HG02623 (cell line): ENCODE data around the gene VAMP1.
A peak's percentile ranks its signal among the peaks of the same experiment; 100 is the strongest.
"Not testable (repeated sequence)": the region's sequence is repeated elsewhere in the genome, so short reads cannot be mapped to it uniquely, and the experiment has no call there.

Experiments
- ATAC-seq: cut with Tn5 transposase; IDR thresholded peaks from one replicate; pipeline ENCODE4 v1.9.1; 2021; ENCODE audit warnings: moderate library complexity; ENCODE audit not compliant: unreplicated experiment

The VAMP1 gene

DNA sequence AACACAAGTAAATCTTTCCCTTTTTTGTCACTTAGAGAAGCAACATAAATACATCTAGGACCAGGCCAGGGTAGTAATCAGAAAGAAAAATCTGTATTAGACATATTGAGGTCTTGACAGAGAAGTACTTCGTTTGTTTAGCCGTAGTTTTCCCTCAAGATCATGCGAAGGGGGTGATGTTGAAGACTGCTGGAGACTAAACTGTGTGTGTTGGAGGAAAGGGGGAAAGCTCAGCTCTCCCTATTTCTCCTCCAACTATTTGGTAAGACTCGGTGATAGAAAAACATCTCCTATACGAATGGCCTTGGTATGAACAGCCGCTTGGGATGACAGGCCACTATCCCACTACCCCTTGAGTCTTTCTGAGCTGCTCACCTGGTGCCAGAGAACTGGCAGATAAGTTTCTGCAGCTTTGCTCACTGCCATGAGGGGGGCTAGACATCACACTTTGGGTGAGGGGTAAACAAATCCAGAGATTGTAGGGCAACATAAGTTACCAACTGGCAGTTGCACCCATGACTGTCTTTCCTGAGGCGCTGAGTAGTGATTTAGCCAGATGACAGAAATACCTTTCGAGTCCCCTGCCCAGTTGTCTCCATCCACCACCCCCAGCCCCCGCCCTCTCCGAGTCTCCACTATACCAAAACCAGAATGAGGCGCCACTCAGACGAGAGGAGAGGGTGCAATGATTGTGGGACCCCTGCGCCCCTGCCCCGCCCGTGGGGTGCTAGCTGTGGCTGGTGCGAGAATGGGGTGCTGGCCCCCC lies 685 bp downstream of the VAMP1 start:
- ATAC-seq = no peak

DNA sequence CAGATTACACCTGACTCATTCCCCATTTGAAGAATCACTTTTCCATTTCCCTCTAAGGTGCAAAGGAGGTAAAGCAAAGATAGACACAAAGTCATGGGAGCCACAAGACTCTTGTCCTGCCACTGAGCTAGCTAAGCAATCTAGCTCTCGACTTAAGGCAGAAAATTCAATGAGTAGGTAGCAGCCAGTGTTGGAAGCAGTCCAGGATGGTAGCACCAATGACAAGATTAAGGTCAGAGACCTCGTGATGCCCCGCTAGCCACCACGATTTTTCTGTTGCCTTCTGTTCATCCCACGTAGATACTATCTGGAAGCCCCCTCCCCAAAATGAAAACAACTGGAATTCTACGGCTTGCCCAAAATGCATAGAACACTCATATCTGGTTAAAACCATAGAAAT lies 1.4 kb downstream of the VAMP1 start:
- ATAC-seq = no peak

DNA sequence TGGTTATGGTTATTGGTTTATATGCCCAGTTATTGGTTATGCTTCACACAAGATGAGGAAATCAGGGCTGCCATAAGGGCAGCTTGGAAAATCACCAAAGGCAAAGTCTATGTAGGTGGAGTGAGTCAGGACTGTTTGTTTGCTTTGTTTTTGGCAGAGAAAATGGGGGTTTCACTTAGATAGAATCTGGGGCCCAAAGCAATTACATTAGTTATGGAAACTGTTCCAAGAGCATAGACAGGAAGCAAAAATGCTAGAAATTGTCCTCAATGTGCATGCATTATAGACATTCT lies 2.2 kb downstream of the VAMP1 start:
- ATAC-seq = no peak

DNA sequence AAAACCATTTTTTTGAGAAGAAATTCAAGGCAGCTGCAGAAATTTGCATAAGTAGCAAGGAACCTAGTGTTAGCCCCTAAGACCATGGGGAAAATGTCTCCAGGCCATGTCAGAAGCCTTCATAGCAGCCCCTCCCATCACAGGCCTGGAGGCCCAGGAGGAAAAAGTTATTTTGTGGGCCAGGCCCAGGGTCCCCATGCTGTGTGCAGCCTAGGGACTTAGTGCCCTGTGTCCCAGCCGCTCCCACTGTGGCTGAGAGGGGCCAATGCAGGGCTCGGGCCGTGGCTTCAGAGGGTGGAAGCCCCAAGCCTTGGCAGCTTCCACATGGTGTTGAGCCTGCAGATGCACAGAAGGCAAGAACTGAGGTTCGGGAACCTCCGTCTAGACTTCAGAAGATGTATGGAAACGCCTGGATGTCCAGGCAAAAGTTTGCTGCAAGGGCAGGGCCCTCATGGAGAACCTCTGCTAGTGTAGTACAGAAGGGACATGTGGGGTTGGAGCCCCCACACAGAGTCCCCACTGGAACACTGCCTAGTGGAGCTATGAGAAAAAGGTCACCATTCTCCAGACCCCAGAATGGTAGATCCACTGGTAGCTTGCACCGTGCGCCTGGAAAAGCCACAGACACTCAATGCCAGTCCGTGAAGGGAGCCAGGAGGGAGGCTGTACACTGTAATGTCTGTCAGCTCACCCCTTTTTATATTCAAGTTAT lies 2.8 kb downstream of the VAMP1 start:
- ATAC-seq = not testable (repeated sequence)

DNA sequence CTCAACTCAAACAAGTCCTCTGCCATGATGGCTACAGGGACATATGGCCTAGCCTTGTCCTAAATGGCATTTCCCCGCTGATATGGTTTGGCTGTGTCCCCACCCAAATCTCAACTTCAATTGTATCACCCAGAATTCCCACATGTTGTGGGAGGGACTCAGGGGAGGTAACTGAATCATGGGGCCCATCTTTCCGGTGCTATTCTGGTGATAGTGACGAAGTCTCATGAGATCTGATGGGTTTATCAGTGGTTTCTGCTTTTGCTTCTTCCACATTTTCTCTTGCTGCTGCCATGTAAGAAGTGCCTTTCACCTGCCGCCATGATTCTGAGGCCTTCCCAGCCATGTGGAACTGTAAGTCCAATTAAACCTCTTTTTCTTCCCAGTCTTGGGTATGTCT lies 3.7 kb downstream of the VAMP1 start:
- not testable (repeated sequence) for ATAC-seq

DNA sequence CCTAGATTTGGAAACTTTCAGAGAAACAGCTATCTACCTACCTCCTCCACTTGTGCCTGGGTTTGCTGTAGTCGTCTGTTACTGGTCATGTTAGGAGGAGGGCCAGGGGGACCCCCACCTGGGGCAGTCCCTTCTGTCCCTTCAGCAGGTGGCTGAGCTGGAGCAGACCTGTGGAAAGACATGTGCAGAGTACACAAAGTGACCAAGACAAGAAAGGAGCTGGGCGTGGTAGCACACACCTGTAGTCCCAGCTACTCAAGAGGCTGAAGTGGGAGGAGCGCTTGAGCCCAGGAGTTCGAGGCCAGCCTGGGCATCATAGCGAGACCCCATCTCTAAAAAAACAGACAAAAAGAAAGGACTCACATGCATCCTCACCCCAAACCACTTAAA lies 4.3 kb downstream of the VAMP1 start:
- ATAC-seq = no peak

DNA sequence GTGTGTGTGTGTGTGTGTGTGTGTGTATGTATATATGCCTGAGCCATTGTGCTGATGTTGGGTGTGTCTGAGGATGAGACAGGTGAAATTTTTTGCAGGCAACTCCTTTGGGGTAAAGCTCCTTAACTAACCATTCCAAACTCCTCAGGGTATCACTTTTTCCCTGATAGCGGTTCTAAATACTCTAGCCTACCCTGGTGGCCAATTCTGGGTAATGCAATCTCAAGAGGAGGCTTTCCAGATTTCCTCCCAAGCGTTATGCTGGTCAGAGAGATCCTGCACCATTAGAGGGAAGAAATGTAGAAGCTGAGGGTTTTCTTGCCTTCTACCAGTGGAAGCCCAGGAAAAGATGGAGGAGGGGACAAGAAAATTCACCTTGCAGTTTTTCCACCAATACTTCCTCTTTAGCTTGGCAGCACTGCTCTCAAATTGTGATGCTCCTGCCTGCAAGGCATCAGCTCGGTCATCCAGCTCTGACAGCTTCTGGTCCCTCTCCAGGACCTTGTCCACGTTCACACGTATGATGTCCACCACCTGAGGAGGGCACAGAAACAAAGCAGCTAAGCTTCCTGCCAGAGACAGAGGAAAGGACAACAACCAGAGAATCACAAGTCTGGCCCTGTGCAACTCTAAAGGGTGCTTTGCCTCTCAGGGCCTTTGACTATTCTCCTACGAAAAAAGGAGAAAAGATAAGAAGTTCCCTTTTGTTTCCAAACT lies 4.9 kb downstream of the VAMP1 start:
- ATAC-seq = no peak

DNA sequence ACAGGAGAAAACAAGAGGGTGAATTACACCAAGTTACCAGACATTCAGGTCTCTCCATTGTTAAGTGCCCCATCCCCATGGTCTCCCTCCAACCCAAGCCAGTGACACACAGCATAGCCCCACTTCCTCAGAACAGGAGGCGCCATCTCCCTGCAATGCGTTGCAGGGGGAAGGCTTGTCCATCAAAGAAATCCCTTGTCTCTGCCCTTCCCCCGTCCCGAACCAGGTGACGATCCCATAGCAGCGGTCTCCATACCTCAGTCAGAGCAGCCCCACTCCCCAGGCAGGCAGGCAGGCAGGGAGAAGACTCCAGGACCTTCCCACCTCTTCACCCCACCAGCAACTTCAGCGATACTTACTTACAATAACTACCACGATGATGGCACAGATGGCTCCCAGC lies 5.9 kb downstream of the VAMP1 start:
- no peak for ATAC-seq

DNA sequence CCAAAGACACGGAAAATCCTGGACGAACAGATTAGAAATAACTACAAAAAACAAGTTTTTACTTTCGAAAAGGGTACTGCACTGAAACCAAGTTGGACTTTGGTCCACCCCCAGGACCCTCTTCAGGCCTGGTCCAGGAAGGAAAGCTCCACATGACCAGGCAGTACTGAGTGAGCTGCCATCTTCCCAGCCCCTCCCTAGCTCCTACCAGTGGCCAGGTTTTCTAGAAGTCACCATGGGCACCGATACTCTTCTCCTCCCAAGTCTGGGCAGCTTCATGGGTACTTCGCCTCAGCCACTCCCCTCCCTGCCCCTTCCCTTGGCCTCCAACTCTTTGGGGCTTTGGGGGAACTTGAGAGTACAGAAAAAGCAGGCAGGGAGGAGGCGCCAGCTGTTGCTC lies 6.6 kb downstream of the VAMP1 start:
- ATAC-seq = no peak

DNA sequence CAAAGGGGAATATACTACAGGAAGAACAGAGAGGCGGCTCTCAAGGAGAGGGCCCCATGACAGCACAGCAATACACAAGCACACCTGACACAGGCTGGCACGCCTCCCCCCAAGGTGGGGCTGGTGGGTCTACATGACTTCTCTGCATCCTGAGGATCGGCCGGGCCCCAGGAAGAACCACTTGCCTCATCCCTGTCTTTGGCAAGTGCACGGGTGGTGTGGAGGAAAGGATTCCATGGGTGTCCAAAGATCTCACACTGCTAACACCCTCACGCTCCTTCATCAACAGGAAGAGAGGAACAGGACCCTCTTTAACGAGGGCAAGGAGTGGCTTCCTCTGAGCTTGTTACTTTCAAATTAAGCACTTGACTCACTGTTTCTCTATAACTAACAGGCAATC lies 7.3 kb downstream of the VAMP1 start:
- ATAC-seq = no peak

DNA sequence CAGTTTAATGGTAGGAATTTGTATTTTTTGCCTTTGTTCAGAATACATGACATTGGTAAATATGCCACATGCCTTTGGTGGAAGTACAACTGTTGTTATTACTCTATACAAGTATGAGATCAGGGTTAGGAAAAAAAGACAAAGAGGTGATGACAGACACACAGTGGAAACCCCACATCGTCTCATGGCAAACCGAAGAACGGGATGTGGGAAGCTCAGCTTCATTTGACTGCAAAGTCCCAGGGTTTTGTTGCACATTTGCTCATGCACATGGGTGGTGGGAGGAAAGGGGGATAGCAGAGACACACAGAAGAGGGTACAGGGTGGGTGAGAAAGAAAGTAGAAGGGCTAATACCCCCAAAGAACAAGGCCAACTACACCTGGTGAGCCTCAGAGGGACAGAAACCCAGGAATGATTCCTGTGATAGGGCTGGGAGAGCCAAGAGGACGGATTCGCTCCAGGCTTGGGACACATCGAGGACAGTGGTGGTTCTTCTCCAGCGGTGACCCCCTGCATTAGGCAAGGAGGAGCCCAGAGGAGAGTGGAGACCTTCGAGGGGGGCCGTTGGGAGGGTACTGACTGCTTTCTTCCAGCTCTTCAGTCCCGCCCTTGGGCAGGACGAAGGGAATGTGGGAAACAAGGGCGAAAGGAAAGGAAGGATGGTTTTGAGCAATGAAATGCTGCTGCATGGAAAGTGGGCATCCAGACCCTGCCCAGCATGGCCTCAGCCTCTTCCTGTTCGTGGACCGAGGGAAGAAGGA lies 8.1 kb downstream of the VAMP1 start:
- ATAC-seq = no peak

DNA sequence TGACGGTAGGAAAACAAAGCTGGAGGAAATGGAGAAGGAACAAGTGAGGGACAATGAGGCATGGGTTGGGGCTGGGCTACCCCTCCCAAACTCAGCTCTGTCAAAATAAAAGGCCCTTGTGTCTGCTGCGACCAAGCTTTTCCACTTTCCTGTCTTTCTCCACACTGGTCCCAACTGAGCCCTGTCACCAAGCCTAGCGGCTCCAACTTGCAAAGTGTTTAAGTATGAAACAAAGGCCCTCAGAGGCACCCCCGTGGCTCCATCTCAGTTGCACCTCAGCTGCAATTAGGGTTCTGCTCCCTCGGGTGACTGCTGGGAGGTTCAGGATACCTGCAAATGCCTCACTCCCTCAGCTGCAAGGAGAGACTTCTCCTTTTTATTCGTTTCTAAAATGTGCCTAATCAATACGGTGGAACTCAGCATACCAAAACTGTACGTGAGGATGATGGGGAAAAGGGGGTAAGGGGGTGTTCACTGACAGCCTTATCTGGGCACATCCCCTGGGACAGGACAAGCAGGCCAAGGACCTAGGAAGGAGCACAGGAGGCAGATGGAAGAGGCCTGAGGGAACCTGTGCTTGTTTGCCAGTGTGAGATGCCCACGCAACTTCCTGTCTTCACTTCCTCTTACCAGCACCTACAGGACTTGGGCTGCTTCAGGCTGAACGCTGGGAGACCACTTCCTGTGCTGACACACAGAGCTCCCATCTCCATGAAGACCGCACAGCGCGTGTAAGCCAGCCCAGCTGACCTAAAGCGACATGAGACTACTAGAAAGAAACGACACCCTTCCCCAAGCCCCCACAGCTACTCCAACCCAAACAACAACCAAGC lies 8.9 kb downstream of the VAMP1 start:
- ATAC-seq = peak; percentile 85

DNA sequence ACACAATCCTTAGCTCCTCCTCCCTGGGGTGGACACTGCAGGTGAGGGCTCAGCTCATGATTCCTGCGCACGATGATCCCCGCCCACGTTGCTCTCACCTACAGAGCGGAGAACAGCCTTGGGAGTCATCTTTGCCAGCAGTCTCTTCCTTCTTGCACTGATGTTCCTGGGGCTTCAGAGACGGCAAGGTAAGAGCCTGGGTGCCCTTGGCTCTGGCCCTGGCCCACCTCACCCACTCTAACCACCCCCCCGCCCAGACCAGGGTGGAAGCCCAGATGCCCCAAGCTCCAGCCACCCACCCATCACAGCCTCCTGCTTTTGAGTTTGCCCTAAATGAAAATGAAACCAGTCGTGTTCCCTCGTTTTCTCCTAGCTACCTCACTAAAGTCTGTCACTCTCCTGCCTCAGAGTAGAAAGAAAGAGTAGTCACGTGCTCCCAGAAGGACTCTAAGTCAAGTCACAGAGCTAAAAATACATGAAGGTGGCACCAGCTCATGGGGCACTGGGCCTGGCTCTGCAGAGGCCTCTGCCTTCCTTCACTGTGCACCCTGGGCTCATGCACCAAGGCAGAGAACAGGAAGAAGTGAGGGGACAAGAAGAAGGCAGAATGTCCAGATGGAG lies 9.6 kb downstream of the VAMP1 start:
- ATAC-seq = no peak

DNA sequence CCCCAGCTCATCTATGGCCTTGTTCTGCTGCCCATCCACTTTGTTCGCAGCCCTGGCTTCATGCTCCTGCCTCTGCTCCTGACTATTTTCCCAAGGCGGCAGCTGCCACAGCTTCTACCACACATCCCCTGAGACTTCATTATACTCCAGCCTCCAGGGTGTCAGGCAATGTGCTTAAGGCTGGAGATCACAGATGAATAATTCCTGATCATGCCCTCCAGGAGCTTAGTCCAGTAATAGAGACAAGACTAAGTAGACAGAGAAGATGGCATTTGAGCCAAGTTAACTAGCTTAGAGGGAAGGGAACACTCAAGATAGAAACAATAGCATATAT lies 11.5 kb downstream of the VAMP1 start:
- ATAC-seq = no peak

DNA sequence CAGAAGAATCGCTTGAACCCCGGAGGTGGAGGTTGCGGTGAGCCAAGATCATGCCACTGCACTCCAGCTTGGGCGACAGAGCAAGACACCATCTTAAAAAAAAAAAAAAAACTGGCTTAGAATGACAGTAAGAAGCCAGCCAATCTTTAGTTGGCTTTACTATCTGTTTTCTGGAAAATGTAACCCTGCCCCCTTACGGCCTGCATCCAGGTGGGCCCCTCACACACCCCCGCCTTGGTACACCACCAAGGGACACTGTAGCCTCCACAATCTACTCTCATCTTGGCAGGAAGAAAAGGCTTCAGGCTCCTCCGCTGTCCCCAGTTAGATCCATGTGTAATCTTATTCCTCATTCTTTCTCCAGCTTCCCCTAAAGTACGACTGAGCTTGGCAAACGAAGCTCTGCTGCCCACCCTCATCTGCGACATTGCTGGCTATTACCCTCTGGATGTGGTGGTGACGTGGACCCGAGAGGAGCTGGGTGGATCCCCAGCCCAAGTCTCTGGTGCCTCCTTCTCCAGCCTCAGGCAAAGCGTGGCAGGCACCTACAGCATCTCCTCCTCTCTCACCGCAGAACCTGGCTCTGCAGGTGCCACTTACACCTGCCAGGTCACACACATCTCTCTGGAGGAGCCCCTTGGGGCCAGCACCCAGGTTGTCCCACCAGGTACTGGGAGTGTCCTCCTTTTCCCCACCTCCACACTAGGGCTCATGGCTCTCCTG lies 12.0 kb downstream of the VAMP1 start:
- no peak for ATAC-seq

DNA sequence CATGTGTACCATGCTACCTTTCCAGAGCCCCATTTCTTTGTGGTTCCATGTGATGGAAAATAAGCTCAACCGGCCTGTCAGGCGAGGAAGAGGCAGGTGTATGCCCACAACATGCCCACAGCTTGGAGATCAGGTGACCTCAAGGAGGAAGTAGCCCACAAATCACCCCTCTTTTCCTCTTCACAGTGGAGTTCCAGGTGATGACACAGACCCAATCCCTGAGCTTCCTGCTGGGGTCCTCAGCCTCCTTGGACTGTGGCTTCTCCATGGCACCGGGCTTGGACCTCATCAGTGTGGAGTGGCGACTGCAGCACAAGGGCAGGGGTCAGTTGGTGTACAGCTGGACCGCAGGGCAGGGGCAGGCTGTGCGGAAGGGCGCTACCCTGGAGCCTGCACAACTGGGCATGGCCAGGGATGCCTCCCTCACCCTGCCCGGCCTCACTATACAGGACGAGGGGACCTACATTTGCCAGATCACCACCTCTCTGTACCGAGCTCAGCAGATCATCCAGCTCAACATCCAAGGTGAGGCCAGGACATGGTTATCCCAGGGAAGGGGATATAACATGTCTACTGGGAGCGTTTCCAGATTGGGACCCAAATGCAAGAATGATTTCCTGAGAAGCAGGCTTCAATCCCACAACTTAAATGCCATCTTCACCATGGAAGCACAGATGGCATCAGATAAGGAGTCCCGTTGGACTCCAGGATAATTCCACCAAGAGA lies 13.1 kb downstream of the VAMP1 start:
- no peak for ATAC-seq

DNA sequence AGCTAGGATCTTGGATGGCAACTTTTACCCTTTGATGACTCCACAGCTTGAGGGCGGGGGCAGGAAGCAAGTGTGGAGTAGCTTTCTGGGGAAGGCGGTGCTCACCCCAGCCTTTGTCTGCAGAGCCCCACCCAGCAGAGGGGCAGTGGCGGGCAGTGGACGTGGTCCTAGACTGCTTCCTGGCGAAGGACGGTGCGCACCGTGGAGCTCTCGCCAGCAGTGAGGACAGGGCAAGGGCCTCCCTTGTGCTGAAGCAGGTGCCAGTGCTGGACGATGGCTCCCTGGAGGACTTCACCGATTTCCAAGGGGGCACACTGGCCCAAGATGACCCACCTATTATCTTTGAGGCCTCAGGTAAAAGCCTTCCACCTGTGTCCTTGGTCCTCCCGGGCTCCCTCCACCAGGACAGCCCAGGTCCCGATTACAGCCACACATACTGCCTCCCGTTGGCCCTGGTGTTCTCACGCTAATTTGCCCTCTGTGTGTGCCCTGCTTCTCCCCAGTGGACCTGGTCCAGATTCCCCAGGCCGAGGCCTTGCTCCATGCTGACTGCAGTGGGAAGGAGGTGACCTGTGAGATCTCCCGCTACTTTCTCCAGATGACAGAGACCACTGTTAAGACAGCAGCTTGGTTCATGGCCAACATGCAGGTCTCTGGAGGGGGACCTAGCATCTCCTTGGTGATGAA lies 17.4 kb downstream of the VAMP1 start:
- ATAC-seq = no peak

DNA sequence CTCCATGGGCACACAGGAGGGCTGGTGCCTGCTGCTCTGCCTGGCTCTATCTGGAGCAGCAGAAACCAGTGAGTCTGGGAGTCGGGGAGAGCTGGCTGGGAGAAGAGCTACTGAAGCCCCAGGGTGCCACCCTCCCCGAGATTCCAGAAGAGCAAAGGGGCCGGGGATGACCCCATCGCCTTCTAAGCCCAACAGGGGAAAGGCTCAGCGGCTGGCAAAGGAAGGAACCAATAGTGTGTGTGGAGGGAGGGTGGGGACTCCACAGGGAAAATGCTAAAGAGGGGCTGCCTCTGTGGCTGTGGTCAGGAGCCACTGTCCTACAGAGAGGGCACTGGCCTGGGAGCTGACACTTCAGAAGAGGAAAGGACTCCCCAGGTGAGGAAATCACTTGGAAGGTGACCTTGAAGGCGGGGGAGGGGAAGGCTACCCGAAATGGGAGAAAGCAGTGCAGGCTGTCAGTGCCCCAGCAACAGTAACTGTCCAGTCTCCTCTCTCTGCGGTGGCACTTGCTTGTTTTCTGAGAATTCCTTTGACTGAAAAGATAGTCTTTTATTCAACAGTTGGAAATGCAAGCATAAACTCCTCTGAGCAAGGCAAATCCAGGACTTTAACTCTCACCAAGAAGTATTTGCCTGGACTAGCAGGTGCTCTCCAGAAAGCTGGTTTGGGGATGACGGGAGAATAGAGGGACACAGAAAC lies 18.1 kb downstream of the VAMP1 start:
- ATAC-seq = no peak
